LNCaP clone FGC (cell line): ENCODE measurements around the gene OR8D1.

Source experiments
- DNase-seq: peaks from one replicate; pipeline ENCODE4 v3.0.0-alpha.2; 2011; ENCODE audit warnings: low read depth
- H3K4me3 ChIP-seq: 2 replicates; pipeline ENCODE4 v1.5.1; 2011; ENCODE audit warnings: mild to moderate bottlenecking, low read depth, low read length, control low read depth
- CTCF ChIP-seq: IDR thresholded peaks from 2 replicates; pipeline ENCODE4 v1.5.1; 2012; ENCODE audit warnings: mild to moderate bottlenecking; ENCODE audit not compliant: control insufficient read depth, insufficient read depth; ENCODE audit errors: extremely low read depth

Gene OR8D1

GRCh38 chr11:124329787-124330478 is 16.2 kb upstream of the OR8D1 start:
- TF ChIP-seq CTCF, result 0 out of 2 replicates have a peak, but pooled peaks have one; percentile 14
- no peak for DNase-seq

DNA sequence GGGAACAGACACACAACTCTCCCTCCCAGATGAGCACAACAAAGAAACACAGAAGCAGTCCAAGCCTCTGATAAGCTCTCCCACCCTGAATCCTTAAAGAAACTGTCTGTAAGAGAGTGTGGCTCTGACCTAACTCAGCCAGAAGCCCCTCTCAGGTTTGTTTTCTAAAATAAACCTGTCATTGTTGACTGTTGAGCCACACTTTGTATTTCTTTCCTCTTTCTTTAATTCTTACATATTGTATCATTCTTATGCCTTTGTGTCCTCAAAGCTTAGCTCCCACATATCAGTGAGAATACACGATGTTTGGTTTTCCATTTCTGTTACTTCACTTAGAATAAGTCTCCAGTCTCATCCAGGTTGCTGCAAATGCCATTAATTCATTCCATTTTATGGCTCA is 14.0 kb upstream of the OR8D1 start:
- H3K4me3 ChIP-seq, result no peak overlapping the region
- DNase-seq, result no peak
- no peak for TF ChIP-seq CTCF

More at GRCh38 chr11:124329787-124330478, 16.2 kb upstream of the OR8D1 start:
- no peak overlapping the region for H3K4me3 ChIP-seq

- TF ChIP-seq CTCF, result no peak
- H3K4me3 ChIP-seq, result no peak overlapping the region
- no peak for DNase-seq
Observed at GRCh38 chr11:124322356-124322755, 8.6 kb upstream of the OR8D1 start.

DNA sequence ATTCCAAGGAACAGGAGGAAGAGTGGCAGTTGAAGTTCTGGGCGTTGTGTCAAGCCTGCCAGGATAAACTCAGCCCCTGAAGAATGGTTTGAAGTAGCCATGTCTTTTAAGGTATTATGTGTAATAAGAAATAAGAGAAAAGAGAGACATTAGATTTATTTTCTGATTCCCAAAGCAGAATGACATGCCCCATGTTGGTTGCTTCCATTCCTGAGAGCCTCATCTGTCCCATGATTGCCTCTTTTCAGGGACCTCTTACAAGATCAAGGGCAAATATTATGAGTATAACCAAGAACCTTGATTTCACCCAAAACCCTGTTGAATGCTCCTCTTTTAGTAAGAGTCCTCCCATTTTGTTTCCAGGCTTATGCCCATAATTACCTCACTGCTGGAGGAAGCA is 6.3 kb upstream of the OR8D1 start, which contains the start of gene OR8D2:
Gene OR8D2, minus strand, starts transcription at position 101 of the 400 bp plus-strand sequence. Its CDS starts 0 bp downstream, at position 101.
- no peak for DNase-seq
- H3K4me3 ChIP-seq, result no peak within 1 kb of the TSS
- TF ChIP-seq CTCF, result no peak

- no peak overlapping the region for H3K4me3 ChIP-seq
- TF ChIP-seq CTCF, result no peak
- no peak for DNase-seq
Observed at GRCh38 chr11:124315052-124315451, 1.3 kb upstream of the OR8D1 start.

DNA sequence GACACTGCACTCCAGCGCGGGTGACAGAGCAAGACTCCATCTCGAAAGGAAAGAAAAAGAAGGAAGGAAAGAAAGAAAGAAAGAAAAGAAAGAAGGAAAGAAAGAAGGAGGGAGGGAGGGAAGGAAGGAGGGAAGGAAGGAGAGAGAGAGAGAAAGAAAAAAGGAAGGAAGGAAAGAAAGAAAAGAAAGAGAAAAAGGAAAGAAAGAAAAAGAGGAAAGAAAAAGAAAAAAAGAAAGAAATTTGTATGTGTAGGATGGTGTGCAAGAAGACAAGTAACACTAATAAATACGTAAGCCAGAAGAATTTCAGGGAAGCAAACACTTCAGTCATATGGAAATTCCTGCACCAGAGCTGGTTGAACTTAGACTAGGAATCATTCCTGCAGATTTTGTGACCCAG is 618 bp downstream of the OR8D1 start:
- no peak for DNase-seq
- no peak overlapping the region for H3K4me3 ChIP-seq
- TF ChIP-seq CTCF, result no peak

- no peak for DNase-seq
- no peak for TF ChIP-seq CTCF
- no peak overlapping the region for H3K4me3 ChIP-seq
Observed at GRCh38 chr11:124311670-124312069, 2.1 kb downstream of the OR8D1 start.
